ENCODE results near the gene IRF2BP1. TPM values are rescaled to one million over a fixed set of nuclear protein-coding genes. Genes with fewer than 3 reads are reported as not detected.

The IRF2BP1 gene
- total RNA-seq, 2 experiments from 2014 or later: 21.0 to 21.6 TPM

- Histone ChIP-seq H3K27me3 (ENCODE audit: control insufficient read depth in 1 of 2, insufficient read depth in 2 of 2, low read length in 2 of 2) (peaks cover 0 to 5% of the 10 kb centered on the region in 2 experiments), H3K36me3 (ENCODE audit: insufficient read depth, low read length) (peaks cover 3% of the 10 kb centered on the region), H3K4me3 (ENCODE audit: low read length) (no peak overlapping the region), H3K4me1 (ENCODE audit: insufficient read depth, low read length) (peaks cover 31% of the 10 kb centered on the region), H3K9me3 (ENCODE audit: control insufficient read depth in 1 of 2, insufficient read depth in 1 of 2, low read length in 2 of 2) (peaks cover 0 to 9% of the 10 kb centered on the region in 2 experiments), H3K27ac (ENCODE audit: low read depth in 1 of 2, low read length in 2 of 2) (no peak overlapping the region)
- ATAC-seq (ENCODE audit: poor library complexity): no peak
- TF ChIP-seq CTCF (IDR thresholded peaks at IDR 0.05): no peak
- ChIA-PET POLR2A (no interaction called here), CTCF (no interaction called here)
- DNase-seq: no peak
- H3K27ac Mint-ChIP-seq: no peak overlapping the region
- peaks cover 34% of the 10 kb centered on the region for H3K4me1 Mint-ChIP-seq (ENCODE audit: low read depth)
- intact Hi-C loops (cut with DNase I, micrococcal nuclease): no loop called here
- peaks cover 34% of the 10 kb centered on the region for H3K27me3 Mint-ChIP-seq
- peaks cover 7% of the 10 kb centered on the region for H3K36me3 Mint-ChIP-seq (ENCODE audit: low read depth)
- H3K9me3 Mint-ChIP-seq: no peaks in the 10 kb centered on the region
- no peak overlapping the region for H3K4me3 Mint-ChIP-seq
Observed at GRCh38 chr19:45879055-45879454, 6.9 kb downstream of the IRF2BP1 start.

GRCh38 chr19:45878043-45878794 is 7.7 kb downstream of the IRF2BP1 start:
- no peak for ATAC-seq (ENCODE audit: poor library complexity)
- H3K4me3 Mint-ChIP-seq: peak overlapping the region; percentile 46
- Histone ChIP-seq H3K4me3 (ENCODE audit: low read length) (no peak overlapping the region), H3K36me3 (ENCODE audit: insufficient read depth, low read length) (no peaks in the 10 kb centered on the region), H3K9me3 (ENCODE audit: control insufficient read depth in 1 of 2, insufficient read depth in 1 of 2, low read length in 2 of 2) (peaks cover 0 to 9% of the 10 kb centered on the region in 2 experiments), H3K27ac (ENCODE audit: low read depth in 1 of 2, low read length in 2 of 2) (no peak overlapping the region), H3K4me1 (ENCODE audit: insufficient read depth, low read length) (peaks cover 22% of the 10 kb centered on the region), H3K27me3 (ENCODE audit: control insufficient read depth in 1 of 2, insufficient read depth in 2 of 2, low read length in 2 of 2) (peaks cover 0 to 5% of the 10 kb centered on the region in 2 experiments)
- H3K4me1 Mint-ChIP-seq (ENCODE audit: low read depth): peaks cover 27% of the 10 kb centered on the region
- intact Hi-C loops (cut with DNase I, micrococcal nuclease): no loop called here
- peaks cover 34% of the 10 kb centered on the region for H3K27me3 Mint-ChIP-seq
- ChIA-PET CTCF (no interaction called here), POLR2A (no interaction called here)
- no peak overlapping the region for H3K27ac Mint-ChIP-seq
- TF ChIP-seq CTCF (IDR thresholded peaks at IDR 0.05): no peak
- peaks cover under 1% of the 10 kb centered on the region for H3K36me3 Mint-ChIP-seq (ENCODE audit: low read depth)
- DNase-seq: no peak
- no peaks in the 10 kb centered on the region for H3K9me3 Mint-ChIP-seq

GRCh38 chr19:45876411-45877197 is 9.3 kb downstream of the IRF2BP1 start:
- ATAC-seq (ENCODE audit: poor library complexity) (peak; percentile 67), DNase-seq (peak in 4 of 14 experiments; percentile 3 to 46 (median 34))
- Mint-ChIP-seq H3K4me3 (no peak overlapping the region), H3K4me1 (ENCODE audit: low read depth) (peaks cover 19% of the 10 kb centered on the region), H3K27me3 (peaks cover 34% of the 10 kb centered on the region), H3K27ac (no peak overlapping the region), H3K36me3 (ENCODE audit: low read depth) (no peaks in the 10 kb centered on the region), H3K9me3 (no peaks in the 10 kb centered on the region)
- Histone ChIP-seq H3K4me1 (ENCODE audit: insufficient read depth, low read length) (peaks cover 12% of the 10 kb centered on the region), H3K36me3 (ENCODE audit: insufficient read depth, low read length) (no peaks in the 10 kb centered on the region), H3K27me3 (ENCODE audit: control insufficient read depth in 1 of 2, insufficient read depth in 2 of 2, low read length in 2 of 2) (peaks cover 0 to 7% of the 10 kb centered on the region in 2 experiments), H3K27ac (ENCODE audit: low read depth in 1 of 2, low read length in 2 of 2) (no peak overlapping the region), H3K4me3 (ENCODE audit: low read length) (peak overlapping the region; percentile 28), H3K9me3 (ENCODE audit: control insufficient read depth in 1 of 2, insufficient read depth in 1 of 2, low read length in 2 of 2) (peaks cover 0 to 9% of the 10 kb centered on the region in 2 experiments)
- ChIA-PET CTCF (no interaction called here), POLR2A (no interaction called here)
- intact Hi-C loops (cut with DNase I, micrococcal nuclease): no loop called here
- TF ChIP-seq CTCF (IDR thresholded peaks at IDR 0.05): no peak

All from CD4-positive, alpha-beta T cell (primary cell).